ENCODE measurements around the gene MAST4.

DNA sequence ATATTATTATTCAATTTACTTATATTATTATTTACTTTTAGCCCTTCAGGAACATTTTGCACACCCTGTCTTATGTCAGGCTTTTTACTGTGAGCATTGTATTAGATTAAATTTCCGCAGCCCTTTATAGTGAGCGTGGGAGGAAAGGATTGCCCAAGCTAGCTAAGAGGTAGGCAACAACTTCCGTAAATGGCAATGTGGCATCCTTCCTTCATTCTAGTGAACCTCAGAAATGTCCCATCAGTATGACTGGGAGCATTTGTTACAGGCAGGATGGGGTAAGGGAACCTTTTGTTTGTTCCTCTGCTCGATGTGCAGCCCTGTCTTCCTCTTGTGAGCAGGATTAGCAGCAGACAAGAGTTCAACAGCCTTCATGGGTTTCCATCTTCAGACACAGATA, 606.6 kb downstream of the MAST4 start:
- TF ChIP-seq, protein P1, sequence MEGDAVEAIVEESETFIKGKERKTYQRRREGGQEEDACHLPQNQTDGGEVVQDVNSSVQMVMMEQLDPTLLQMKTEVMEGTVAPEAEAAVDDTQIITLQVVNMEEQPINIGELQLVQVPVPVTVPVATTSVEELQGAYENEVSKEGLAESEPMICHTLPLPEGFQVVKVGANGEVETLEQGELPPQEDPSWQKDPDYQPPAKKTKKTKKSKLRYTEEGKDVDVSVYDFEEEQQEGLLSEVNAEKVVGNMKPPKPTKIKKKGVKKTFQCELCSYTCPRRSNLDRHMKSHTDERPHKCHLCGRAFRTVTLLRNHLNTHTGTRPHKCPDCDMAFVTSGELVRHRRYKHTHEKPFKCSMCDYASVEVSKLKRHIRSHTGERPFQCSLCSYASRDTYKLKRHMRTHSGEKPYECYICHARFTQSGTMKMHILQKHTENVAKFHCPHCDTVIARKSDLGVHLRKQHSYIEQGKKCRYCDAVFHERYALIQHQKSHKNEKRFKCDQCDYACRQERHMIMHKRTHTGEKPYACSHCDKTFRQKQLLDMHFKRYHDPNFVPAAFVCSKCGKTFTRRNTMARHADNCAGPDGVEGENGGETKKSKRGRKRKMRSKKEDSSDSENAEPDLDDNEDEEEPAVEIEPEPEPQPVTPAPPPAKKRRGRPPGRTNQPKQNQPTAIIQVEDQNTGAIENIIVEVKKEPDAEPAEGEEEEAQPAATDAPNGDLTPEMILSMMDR (IDR thresholded peaks at IDR 0.05; ENCODE audit: low read depth, low read length, missing input control): no peak
- no peak for TF ChIP-seq SP1 (IDR thresholded peaks at IDR 0.05)
- TF ChIP-seq TAF1 (conservative IDR thresholded peaks at IDR 0.05): no peak
- no peak for TF ChIP-seq GABPA (IDR thresholded peaks at IDR 0.05 in 1 of 2, conservative IDR thresholded peaks at IDR 0.05 in 1 of 2)
- TF ChIP-seq, protein P2, sequence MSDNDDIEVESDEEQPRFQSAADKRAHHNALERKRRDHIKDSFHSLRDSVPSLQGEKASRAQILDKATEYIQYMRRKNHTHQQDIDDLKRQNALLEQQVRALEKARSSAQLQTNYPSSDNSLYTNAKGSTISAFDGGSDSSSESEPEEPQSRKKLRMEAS (IDR thresholded peaks at IDR 0.05): no peak
- TF ChIP-seq, protein P3, sequence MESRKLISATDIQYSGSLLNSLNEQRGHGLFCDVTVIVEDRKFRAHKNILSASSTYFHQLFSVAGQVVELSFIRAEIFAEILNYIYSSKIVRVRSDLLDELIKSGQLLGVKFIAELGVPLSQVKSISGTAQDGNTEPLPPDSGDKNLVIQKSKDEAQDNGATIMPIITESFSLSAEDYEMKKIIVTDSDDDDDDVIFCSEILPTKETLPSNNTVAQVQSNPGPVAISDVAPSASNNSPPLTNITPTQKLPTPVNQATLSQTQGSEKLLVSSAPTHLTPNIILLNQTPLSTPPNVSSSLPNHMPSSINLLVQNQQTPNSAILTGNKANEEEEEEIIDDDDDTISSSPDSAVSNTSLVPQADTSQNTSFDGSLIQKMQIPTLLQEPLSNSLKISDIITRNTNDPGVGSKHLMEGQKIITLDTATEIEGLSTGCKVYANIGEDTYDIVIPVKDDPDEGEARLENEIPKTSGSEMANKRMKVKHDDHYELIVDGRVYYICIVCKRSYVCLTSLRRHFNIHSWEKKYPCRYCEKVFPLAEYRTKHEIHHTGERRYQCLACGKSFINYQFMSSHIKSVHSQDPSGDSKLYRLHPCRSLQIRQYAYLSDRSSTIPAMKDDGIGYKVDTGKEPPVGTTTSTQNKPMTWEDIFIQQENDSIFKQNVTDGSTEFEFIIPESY (IDR thresholded peaks at IDR 0.05): no peak
- no peak for TF ChIP-seq EGR1 (IDR thresholded peaks at IDR 0.05; ENCODE audit: low read depth in 2 of 2)
- no peak for TF ChIP-seq RAD21 (IDR thresholded peaks at IDR 0.05)
- TF ChIP-seq REST (IDR thresholded peaks at IDR 0.05): no peak
- no peak for TF ChIP-seq YY1 (IDR thresholded peaks at IDR 0.05)
- no peak for TF ChIP-seq JUND (IDR thresholded peaks at IDR 0.05)

Measured in liver (tissue), 3 donors.